Endodermal cell (in vitro differentiated cells): Measurements from ENCODE around the gene FUOM. TPM values are rescaled to one million over a fixed set of nuclear protein-coding genes. Genes with fewer than 3 reads are reported as not detected.
A peak's percentile ranks its signal among the peaks of the same experiment; 100 is the strongest.

Experiments used
- DNase-seq: peaks from one replicate; pipeline ENCODE4 v3.0.0-alpha.2; 2017
- H3K27ac ChIP-seq: 2 replicates; pipeline ENCODE4 v1.5.1; 2013; ENCODE audit warnings: mild to moderate bottlenecking, low read depth, low read length, moderate library complexity
- H3K27me3 ChIP-seq: 2 replicates; pipeline ENCODE4 v1.6.1; 2013; ENCODE audit warnings: mild to moderate bottlenecking, low read length, moderate library complexity; ENCODE audit not compliant: insufficient read depth, control insufficient read depth, poor library complexity, severe bottlenecking
- H3K36me3 ChIP-seq: 2 replicates; pipeline ENCODE4 v1.7.0; 2013; ENCODE audit warnings: mild to moderate bottlenecking, low read length, moderate library complexity; ENCODE audit not compliant: control insufficient read depth, insufficient read depth
- H3K4me1 ChIP-seq: one replicate; pipeline ENCODE4 v1.7.0; 2013; ENCODE audit warnings: low read length; ENCODE audit not compliant: control insufficient read depth, insufficient read depth
- H3K4me3 ChIP-seq: 2 replicates; pipeline ENCODE4 v1.5.1; 2013; ENCODE audit warnings: mild to moderate bottlenecking, low read length, moderate library complexity
- H3K9ac ChIP-seq: 2 replicates; pipeline ENCODE4 v1.6.1; 2013; ENCODE audit warnings: mild to moderate bottlenecking, low read length, moderate library complexity; ENCODE audit not compliant: poor library complexity, severe bottlenecking; ENCODE audit errors: extremely low read depth
- H3K9me3 ChIP-seq: 2 replicates; pipeline ENCODE4 v1.6.1; 2013; ENCODE audit warnings: mild to moderate bottlenecking, low read length, moderate library complexity; ENCODE audit not compliant: control insufficient read depth
- H3K27ac Mint-ChIP-seq: 2 replicates; pipeline ENCODE4 v1.8.0; 2020; ENCODE audit warnings: mixed read lengths
- H3K27me3 Mint-ChIP-seq: 2 replicates; pipeline ENCODE4 v1.8.0; 2021; ENCODE audit warnings: mild to moderate bottlenecking, mixed read lengths; ENCODE audit not compliant: insufficient read depth
- H3K36me3 Mint-ChIP-seq: 2 replicates; pipeline ENCODE4 v1.8.0; 2020; ENCODE audit warnings: low read depth, mixed read lengths
- H3K4me1 Mint-ChIP-seq: 2 replicates; pipeline ENCODE4 v1.8.0; 2020; ENCODE audit warnings: mixed read lengths
- H3K4me3 Mint-ChIP-seq: 2 replicates; pipeline ENCODE4 v1.8.0; 2020; ENCODE audit warnings: mild to moderate bottlenecking, moderate library complexity, mixed read lengths
- H3K9me3 Mint-ChIP-seq: 2 replicates; pipeline ENCODE4 v1.8.0; 2020; ENCODE audit warnings: mild to moderate bottlenecking, mixed read lengths
- CTCF ChIP-seq: fragments of 200-600 bp; sonication (generic); conservative IDR thresholded peaks from 2 replicates; pipeline ENCODE4 v1.5.0; 2021; ENCODE audit warnings: antibody characterized with exemption, mild to moderate bottlenecking
- WGBS, 2 experiments: methylation state at CpG; one replicate each; pipeline versions ENCODE4 v1.1.5 to v1.1.7; 2013; ENCODE audit warnings: missing lambda C conversion rate in 2 of 2, mixed read lengths in 1 of 2; ENCODE audit not compliant: insufficient coverage in 1 of 2, insufficient read length in 1 of 2; 5-methylcytosine and 5-hydroxymethylcytosine counted together
- microRNA-seq: library from miRNA; unstranded; fragments of <30 nt; microRNA quantifications from one replicate; pipeline ENCODE4 v1.2.0, GENCODE V29; 2020; ENCODE audit warnings: borderline microRNAs expressed
- total RNA-seq, 2 donors: library from RNA; stranded (reverse); fragmentation: NEBNext Ultra II Directional in 1 of 2; extraction: Animal tissue kit (Norgen Biotek cat#: 25700) in 1 of 2; gene quantifications; 2 replicates in 1 of 2; 3 replicates in 1 of 2; pipeline ENCODE4 v1.2.1, GENCODE V29; 2021

Gene FUOM
- total RNA-seq, 2 donors from 2014 or later, result 81.0 to 83.9 TPM

- Histone ChIP-seq H3K4me3 (peak overlapping the region; percentile 96), H3K36me3 (peaks cover 28% of the 10 kb centered on the region), H3K4me1 (peaks cover 14% of the 10 kb centered on the region), H3K27ac (peak overlapping the region; percentile 41), H3K9ac (peak overlapping the region; percentile 87), H3K9me3 (no peaks in the 10 kb centered on the region), H3K27me3 (no peaks in the 10 kb centered on the region)
- Mint-ChIP-seq H3K27me3 (no peaks in the 10 kb centered on the region), H3K9me3 (no peaks in the 10 kb centered on the region), H3K4me1 (peaks cover 17% of the 10 kb centered on the region), H3K4me3 (peak overlapping the region; percentile 93), H3K27ac (peak overlapping the region; percentile 98), H3K36me3 (peaks cover 29% of the 10 kb centered on the region)
- DNase-seq, result peak; percentile 89
- WGBS, 2 experiments, result 12 to 13% methylated on average over 22 to 25 of the region's 25 CpGs
- peak; percentile 81 for TF ChIP-seq CTCF
These were observed 49.9 kb downstream of the FUOM start for GRCh38 chr10:133307776-133308420.

- H3K36me3 ChIP-seq, result peaks cover 28% of the 10 kb centered on the region
- no peak overlapping the region for H3K27ac Mint-ChIP-seq
- H3K4me1 ChIP-seq, result peaks cover 14% of the 10 kb centered on the region
- H3K9me3 Mint-ChIP-seq, result no peaks in the 10 kb centered on the region
- H3K4me3 ChIP-seq, result peak overlapping the region; percentile 96
- H3K36me3 Mint-ChIP-seq, result peaks cover 31% of the 10 kb centered on the region
- no peak for TF ChIP-seq CTCF
- no peak for DNase-seq
- no peaks in the 10 kb centered on the region for H3K27me3 Mint-ChIP-seq
- no peak overlapping the region for H3K9ac ChIP-seq
- peaks cover 17% of the 10 kb centered on the region for H3K4me1 Mint-ChIP-seq
- no peak overlapping the region for H3K27ac ChIP-seq
- peak overlapping the region; percentile 93 for H3K4me3 Mint-ChIP-seq
- no peaks in the 10 kb centered on the region for H3K27me3 ChIP-seq
- H3K9me3 ChIP-seq, result no peaks in the 10 kb centered on the region
- 93 to 97% methylated on average over 11 to 17 of the region's 17 CpGs for WGBS, 2 experiments
These were observed 50.9 kb downstream of the FUOM start for GRCh38 chr10:133306941-133307379.

GRCh38 chr10:133306097-133306476, 51.7 kb downstream of the FUOM start:
- Histone ChIP-seq H3K4me3 (peak overlapping the region; percentile 4), H3K9ac (no peak overlapping the region), H3K27me3 (no peaks in the 10 kb centered on the region), H3K9me3 (no peaks in the 10 kb centered on the region), H3K4me1 (peaks cover 14% of the 10 kb centered on the region), H3K36me3 (peaks cover 23% of the 10 kb centered on the region), H3K27ac (no peak overlapping the region)
- TF ChIP-seq CTCF, result no peak
- no peak overlapping the region for H3K4me3 Mint-ChIP-seq
- DNase-seq, result no peak
- peaks cover 17% of the 10 kb centered on the region for H3K4me1 Mint-ChIP-seq
- no peaks in the 10 kb centered on the region for H3K27me3 Mint-ChIP-seq
- no peak overlapping the region for H3K27ac Mint-ChIP-seq
- no peaks in the 10 kb centered on the region for H3K9me3 Mint-ChIP-seq
- H3K36me3 Mint-ChIP-seq, result peaks cover 22% of the 10 kb centered on the region
- WGBS, 2 experiments, result 86 to 88% methylated on average over 4 to 5 of the region's 5 CpGs

Small RNAs within 50 kb of the gene (microRNA-seq; reads per million reads assigned to microRNA genes)
- gene MIR3944, result 0.59 reads per million

Other genes starting within 250 kb of the FUOM start
- gene KNDC1, start 197.8 kb downstream of the FUOM start, total RNA-seq, result 1 to 10 TPM; 6.5 to 9.6 TPM
- gene UTF1, start 127.8 kb downstream of the FUOM start, total RNA-seq, result 1 to 10 TPM in 1 of 2 donors, not detected in 1; 1.5 TPM
- 10 to 100 TPM in 1 of 2 donors, 1 to 10 TPM in 1; 5.5 to 14.2 TPM for gene VENTX, start 120.2 kb downstream of the FUOM start, total RNA-seq
- gene ADAM8, start 81.2 kb downstream of the FUOM start, total RNA-seq, result 1 to 10 TPM; 3.7 to 5.5 TPM
- 10 to 100 TPM; 52.8 to 63.0 TPM for gene TUBGCP2, start 49.1 kb downstream of the FUOM start, total RNA-seq
- gene ZNF511, start 49.1 kb downstream of the FUOM start, total RNA-seq, result 10 to 100 TPM; 48.1 to 57.6 TPM
- gene CALY, start 21.1 kb downstream of the FUOM start, total RNA-seq, result 1 to 10 TPM in 1 of 2 donors, under 1 TPM in 1; 0.75 to 1.3 TPM
- gene PRAP1, start 10.6 kb downstream of the FUOM start, total RNA-seq, result not detected
- gene ECHS1, start 15.3 kb upstream of the FUOM start, total RNA-seq, result 100 to 1,000 TPM in 1 of 2 donors, 10 to 100 TPM in 1; 92.3 to 102 TPM
- gene PAOX, start 21.2 kb upstream of the FUOM start, total RNA-seq, result 10 to 100 TPM in 1 of 2 donors, 1 to 10 TPM in 1; 9.7 to 11.1 TPM
- gene MTG1, start 36.1 kb upstream of the FUOM start, total RNA-seq, result 10 to 100 TPM; 71.3 to 86.0 TPM
- gene SPRN, start 66.6 kb upstream of the FUOM start, total RNA-seq, result under 1 TPM; 0.11 to 0.24 TPM
- gene SCART1, start 95.9 kb upstream of the FUOM start, total RNA-seq, result under 1 TPM; 0.37 to 0.80 TPM
- under 1 TPM; 0.77 to 0.86 TPM for gene CYP2E1, start 169.3 kb upstream of the FUOM start, total RNA-seq
- not detected for gene SYCE1, start 207.6 kb upstream of the FUOM start, total RNA-seq